Activated T-cell treated with anti-CD3 and anti-CD28 coated beads, Interleukin-2, amount 50 U/mL, for 72 hours (primary cell): ENCODE results near the gene FAM25G. TPM values are rescaled to one million over a fixed set of nuclear protein-coding genes. Genes with fewer than 3 reads are reported as not detected.
"Not testable (repeated sequence)": the region's sequence is repeated elsewhere in the genome, so short reads cannot be mapped to it uniquely, and the experiment has no call there.

Experiments
- ATAC-seq, 2 donors: fragments of 150-1000 bp; cut with Tn5 transposase; replicated peaks in 1 of 2; 2 replicates each; pipeline ENCODE4 v1.10.0; 2021; ENCODE audit warnings: moderate library complexity in 2 of 2, mild to moderate bottlenecking in 1 of 2
- DNase-seq, 2 donors: peaks; one replicate each; pipeline ENCODE4 v3.0.0; 2021 to 2022; ENCODE audit warnings: mixed read lengths in 1 of 2
- H3K27ac Mint-ChIP-seq: one replicate; pipeline ENCODE4 v1.8.0; 2022; ENCODE audit warnings: mild to moderate bottlenecking, moderate library complexity, mixed read lengths
- H3K27me3 Mint-ChIP-seq: one replicate; pipeline ENCODE4 v1.8.0; 2022; ENCODE audit warnings: low read depth, mixed read lengths
- H3K36me3 Mint-ChIP-seq, 2 donors: one replicate each; pipeline ENCODE4 v1.8.0; 2022; ENCODE audit warnings: mixed read lengths in 2 of 2, mild to moderate bottlenecking in 1 of 2; ENCODE audit not compliant: insufficient read depth in 2 of 2
- H3K4me1 Mint-ChIP-seq: one replicate; pipeline ENCODE4 v1.8.0; 2022; ENCODE audit warnings: low read depth, mixed read lengths
- H3K4me3 Mint-ChIP-seq, 2 donors: one replicate each; pipeline ENCODE4 v1.8.0; 2022; ENCODE audit warnings: mild to moderate bottlenecking in 2 of 2, mixed read lengths in 2 of 2, moderate library complexity in 2 of 2
- H3K9me3 Mint-ChIP-seq, 2 donors: one replicate each; pipeline ENCODE4 v1.8.0; 2022; ENCODE audit warnings: mixed read lengths in 2 of 2
- total RNA-seq, 2 donors: library from RNA; stranded (reverse); gene quantifications; one replicate each; pipeline ENCODE4 v1.2.3, GENCODE V29; 2022

FAM25G gene
- total RNA-seq, 2 donors from 2014 or later, result not detected

- ATAC-seq, result no peak
- no peak for DNase-seq
Observed at GRCh38 chr10:47457528-47457820, 34.0 kb downstream of the FAM25G start.

GRCh38 chr10:47456794-47457527 lies 34.5 kb downstream of the FAM25G start:
- H3K4me1 Mint-ChIP-seq, result no peaks in the 10 kb centered on the region
- DNase-seq (no peak), ATAC-seq (no peak)
- no peaks in the 10 kb centered on the region for H3K36me3 Mint-ChIP-seq
- peaks cover 25% of the 10 kb centered on the region for H3K27me3 Mint-ChIP-seq
- H3K4me3 Mint-ChIP-seq, result no peak overlapping the region
- H3K27ac Mint-ChIP-seq, result no peak overlapping the region
- H3K9me3 Mint-ChIP-seq, result no peaks in the 10 kb centered on the region

More at GRCh38 chr10:47457528-47457820, 34.0 kb downstream of the FAM25G start:
- H3K4me3 Mint-ChIP-seq, result no peak overlapping the region
- H3K36me3 Mint-ChIP-seq, result no peaks in the 10 kb centered on the region
- H3K9me3 Mint-ChIP-seq, result no peaks in the 10 kb centered on the region
- H3K4me1 Mint-ChIP-seq, result no peaks in the 10 kb centered on the region
- no peak overlapping the region for H3K27ac Mint-ChIP-seq
- H3K27me3 Mint-ChIP-seq, result peaks cover 25% of the 10 kb centered on the region

GRCh38 chr10:47456079-47456785 lies 35.3 kb downstream of the FAM25G start:
- ATAC-seq, result no peak
- H3K4me1 Mint-ChIP-seq, result no peaks in the 10 kb centered on the region

GRCh38 chr10:47455350-47456078 lies 36.0 kb downstream of the FAM25G start:
- H3K27me3 Mint-ChIP-seq, result peaks cover 25% of the 10 kb centered on the region
- not testable (repeated sequence) for H3K27ac Mint-ChIP-seq, DNase-seq, H3K4me1 Mint-ChIP-seq, H3K4me3 Mint-ChIP-seq, H3K36me3 Mint-ChIP-seq, ATAC-seq, H3K9me3 Mint-ChIP-seq

More at GRCh38 chr10:47456079-47456785, 35.3 kb downstream of the FAM25G start:
- Mint-ChIP-seq H3K27me3 (peaks cover 25% of the 10 kb centered on the region), H3K27ac (no peak overlapping the region), H3K9me3 (no peaks in the 10 kb centered on the region), H3K4me3 (no peak overlapping the region), H3K36me3 (no peaks in the 10 kb centered on the region)
- DNase-seq, result no peak

GRCh38 chr10:47454780-47455058 lies 36.8 kb downstream of the FAM25G start:
- DNase-seq, result no peak
- no peak overlapping the region for H3K27ac Mint-ChIP-seq

GRCh38 chr10:47454008-47454779 lies 37.3 kb downstream of the FAM25G start:
- Mint-ChIP-seq H3K36me3 (no peaks in the 10 kb centered on the region), H3K27ac (no peak overlapping the region), H3K4me1 (peaks cover 2% of the 10 kb centered on the region), H3K4me3 (no peak overlapping the region), H3K9me3 (no peaks in the 10 kb centered on the region), H3K27me3 (peaks cover 20% of the 10 kb centered on the region)
- ATAC-seq (no peak), DNase-seq (no peak)

More at GRCh38 chr10:47454780-47455058, 36.8 kb downstream of the FAM25G start:
- peaks cover 25% of the 10 kb centered on the region for H3K27me3 Mint-ChIP-seq
- no peaks in the 10 kb centered on the region for H3K4me1 Mint-ChIP-seq
- ATAC-seq, result no peak
- H3K36me3 Mint-ChIP-seq, result no peaks in the 10 kb centered on the region
- H3K4me3 Mint-ChIP-seq, result no peak overlapping the region
- H3K9me3 Mint-ChIP-seq, result no peaks in the 10 kb centered on the region

GRCh38 chr10:47453141-47454007 lies 38.1 kb downstream of the FAM25G start:
- DNase-seq, result no peak
- peaks cover 10% of the 10 kb centered on the region for H3K4me1 Mint-ChIP-seq
- no peaks in the 10 kb centered on the region for H3K9me3 Mint-ChIP-seq
- H3K27me3 Mint-ChIP-seq, result peaks cover 20% of the 10 kb centered on the region
- H3K27ac Mint-ChIP-seq, result no peak overlapping the region
- H3K4me3 Mint-ChIP-seq, result no peak overlapping the region
- no peaks in the 10 kb centered on the region for H3K36me3 Mint-ChIP-seq
- no peak for ATAC-seq

- peaks cover 17% of the 10 kb centered on the region for H3K4me1 Mint-ChIP-seq
- DNase-seq (no peak), ATAC-seq (no peak)
- no peaks in the 10 kb centered on the region for H3K36me3 Mint-ChIP-seq
- H3K27ac Mint-ChIP-seq, result no peak overlapping the region
- H3K27me3 Mint-ChIP-seq, result peaks cover 20% of the 10 kb centered on the region
- peaks cover 0 to 4% of the 10 kb centered on the region in 2 donors for H3K9me3 Mint-ChIP-seq
- no peak overlapping the region for H3K4me3 Mint-ChIP-seq
Observed at GRCh38 chr10:47452495-47453140, 38.9 kb downstream of the FAM25G start.

GRCh38 chr10:47451998-47452494 lies 39.5 kb downstream of the FAM25G start:
- Mint-ChIP-seq H3K4me3 (no peak overlapping the region), H3K9me3 (peaks cover 0 to 4% of the 10 kb centered on the region in 2 donors), H3K27me3 (peaks cover 20% of the 10 kb centered on the region), H3K36me3 (no peaks in the 10 kb centered on the region), H3K4me1 (peaks cover 17% of the 10 kb centered on the region), H3K27ac (no peak overlapping the region)
- ATAC-seq (no peak), DNase-seq (no peak)

- DNase-seq (no peak), ATAC-seq (no peak)
- Mint-ChIP-seq H3K36me3 (no peaks in the 10 kb centered on the region), H3K4me3 (no peak overlapping the region), H3K27me3 (peaks cover 20% of the 10 kb centered on the region), H3K27ac (no peak overlapping the region), H3K9me3 (peaks cover 0 to 4% of the 10 kb centered on the region in 2 donors), H3K4me1 (peaks cover 17% of the 10 kb centered on the region)
Observed at GRCh38 chr10:47451273-47451997, 40.1 kb downstream of the FAM25G start.

GRCh38 chr10:47450442-47450841 lies 41.1 kb downstream of the FAM25G start:
- Mint-ChIP-seq H3K36me3 (peaks cover 0 to 5% of the 10 kb centered on the region in 2 donors), H3K27ac (no peak overlapping the region), H3K4me3 (no peak overlapping the region), H3K27me3 (peaks cover 20% of the 10 kb centered on the region), H3K9me3 (peaks cover 4 to 5% of the 10 kb centered on the region in 2 donors), H3K4me1 (peaks cover 17% of the 10 kb centered on the region)
- no peak for ATAC-seq
- no peak for DNase-seq
